Osteocyte (in vitro differentiated cells): ENCODE results near the gene ANKRD17. TPM values are rescaled to one million over a fixed set of nuclear protein-coding genes. Genes with fewer than 3 reads are reported as not detected.

Source experiments
- DNase-seq: peaks from one replicate; pipeline ENCODE4 v3.0.0; 2021; ENCODE audit warnings: mixed read lengths; ENCODE audit not compliant: unreplicated experiment; ENCODE audit errors: extremely low spot score
- H3K27ac Mint-ChIP-seq: one replicate; pipeline ENCODE4 v1.8.0; 2021; ENCODE audit warnings: mild to moderate bottlenecking, mixed read lengths; ENCODE audit not compliant: unreplicated experiment
- H3K27me3 Mint-ChIP-seq: one replicate; pipeline ENCODE4 v1.8.0; 2021; ENCODE audit warnings: mixed read lengths; ENCODE audit not compliant: unreplicated experiment
- H3K36me3 Mint-ChIP-seq: one replicate; pipeline ENCODE4 v1.8.0; 2021; ENCODE audit warnings: mixed read lengths; ENCODE audit not compliant: unreplicated experiment
- H3K4me1 Mint-ChIP-seq: one replicate; pipeline ENCODE4 v1.8.0; 2021; ENCODE audit warnings: mixed read lengths; ENCODE audit not compliant: unreplicated experiment
- H3K4me3 Mint-ChIP-seq: one replicate; pipeline ENCODE4 v1.8.0; 2021; ENCODE audit warnings: mild to moderate bottlenecking, moderate library complexity, mixed read lengths; ENCODE audit not compliant: unreplicated experiment
- H3K9me3 Mint-ChIP-seq: one replicate; pipeline ENCODE4 v1.8.0; 2021; ENCODE audit warnings: mixed read lengths; ENCODE audit not compliant: unreplicated experiment
- total RNA-seq: library from RNA; stranded (reverse); gene quantifications from 2 replicates; pipeline ENCODE4 v1.2.1, GENCODE V29; 2021
- TF ChIP-seq, protein P1 (sequence below): fragments of 200-600 bp; sonication (generic); IDR thresholded peaks from 2 replicates; pipeline ENCODE4 v1.5.0; 2021; ENCODE audit warnings: antibody characterized with exemption, mild to moderate bottlenecking, moderate library complexity

Gene ANKRD17
- total RNA-seq, 1 donor from 2014 or later = 76.0 TPM

DNA sequence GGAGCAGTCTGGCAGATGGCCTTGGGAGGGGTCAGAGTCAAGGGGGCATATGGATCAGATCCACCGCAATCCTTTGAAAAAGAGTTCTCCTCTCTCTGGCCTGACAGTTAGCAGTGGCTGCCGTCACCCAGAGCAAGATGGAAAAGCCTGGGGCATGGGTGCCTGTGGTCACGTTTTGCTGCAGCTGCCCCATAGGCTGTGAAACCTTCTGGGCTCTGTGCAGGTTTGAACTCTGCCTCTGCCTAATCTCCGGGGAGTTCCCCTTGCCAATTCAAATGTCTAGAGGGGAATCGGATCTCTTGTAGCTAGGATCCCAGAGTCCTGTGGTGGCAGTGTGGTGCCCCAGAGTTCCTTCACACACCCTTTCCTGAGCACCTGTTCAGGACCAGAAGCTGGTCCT lies 23.4 kb upstream of the ANKRD17 start:
- H3K27ac Mint-ChIP-seq = no peak overlapping the region
- DNase-seq = no peak
- no peaks in the 10 kb centered on the region for H3K27me3 Mint-ChIP-seq
- H3K4me3 Mint-ChIP-seq = no peak overlapping the region
- no peaks in the 10 kb centered on the region for H3K4me1 Mint-ChIP-seq
- H3K9me3 Mint-ChIP-seq = peaks cover 18% of the 10 kb centered on the region
- H3K36me3 Mint-ChIP-seq = peaks cover 16% of the 10 kb centered on the region
- TF ChIP-seq, protein P1, sequence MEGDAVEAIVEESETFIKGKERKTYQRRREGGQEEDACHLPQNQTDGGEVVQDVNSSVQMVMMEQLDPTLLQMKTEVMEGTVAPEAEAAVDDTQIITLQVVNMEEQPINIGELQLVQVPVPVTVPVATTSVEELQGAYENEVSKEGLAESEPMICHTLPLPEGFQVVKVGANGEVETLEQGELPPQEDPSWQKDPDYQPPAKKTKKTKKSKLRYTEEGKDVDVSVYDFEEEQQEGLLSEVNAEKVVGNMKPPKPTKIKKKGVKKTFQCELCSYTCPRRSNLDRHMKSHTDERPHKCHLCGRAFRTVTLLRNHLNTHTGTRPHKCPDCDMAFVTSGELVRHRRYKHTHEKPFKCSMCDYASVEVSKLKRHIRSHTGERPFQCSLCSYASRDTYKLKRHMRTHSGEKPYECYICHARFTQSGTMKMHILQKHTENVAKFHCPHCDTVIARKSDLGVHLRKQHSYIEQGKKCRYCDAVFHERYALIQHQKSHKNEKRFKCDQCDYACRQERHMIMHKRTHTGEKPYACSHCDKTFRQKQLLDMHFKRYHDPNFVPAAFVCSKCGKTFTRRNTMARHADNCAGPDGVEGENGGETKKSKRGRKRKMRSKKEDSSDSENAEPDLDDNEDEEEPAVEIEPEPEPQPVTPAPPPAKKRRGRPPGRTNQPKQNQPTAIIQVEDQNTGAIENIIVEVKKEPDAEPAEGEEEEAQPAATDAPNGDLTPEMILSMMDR = no peak

DNA sequence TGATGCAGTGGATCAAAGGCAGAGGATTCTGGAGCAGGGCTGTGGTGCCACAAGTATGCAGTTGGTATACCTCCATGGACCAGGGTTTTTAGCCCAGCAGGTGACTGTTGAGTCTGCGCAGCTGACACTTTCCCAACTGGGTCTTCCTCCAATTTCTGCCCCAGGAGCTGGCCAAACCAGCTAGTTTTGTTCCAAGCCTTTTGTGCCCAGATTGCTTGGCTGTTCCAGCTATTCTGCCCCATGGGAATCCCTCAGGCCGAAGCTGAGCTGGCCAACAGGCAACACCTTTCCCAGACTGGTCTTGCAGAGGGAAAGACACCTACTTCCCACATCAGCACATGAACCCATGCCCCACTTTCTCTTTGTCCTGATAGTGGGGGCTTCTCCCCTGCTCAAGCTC lies 22.8 kb upstream of the ANKRD17 start:
- H3K27ac Mint-ChIP-seq = no peak overlapping the region
- peaks cover 16% of the 10 kb centered on the region for H3K36me3 Mint-ChIP-seq
- peaks cover 18% of the 10 kb centered on the region for H3K9me3 Mint-ChIP-seq
- TF ChIP-seq, protein P1 = no peak
- H3K4me3 Mint-ChIP-seq = no peak overlapping the region
- H3K4me1 Mint-ChIP-seq = no peaks in the 10 kb centered on the region
- DNase-seq = no peak
- H3K27me3 Mint-ChIP-seq = no peaks in the 10 kb centered on the region

DNA sequence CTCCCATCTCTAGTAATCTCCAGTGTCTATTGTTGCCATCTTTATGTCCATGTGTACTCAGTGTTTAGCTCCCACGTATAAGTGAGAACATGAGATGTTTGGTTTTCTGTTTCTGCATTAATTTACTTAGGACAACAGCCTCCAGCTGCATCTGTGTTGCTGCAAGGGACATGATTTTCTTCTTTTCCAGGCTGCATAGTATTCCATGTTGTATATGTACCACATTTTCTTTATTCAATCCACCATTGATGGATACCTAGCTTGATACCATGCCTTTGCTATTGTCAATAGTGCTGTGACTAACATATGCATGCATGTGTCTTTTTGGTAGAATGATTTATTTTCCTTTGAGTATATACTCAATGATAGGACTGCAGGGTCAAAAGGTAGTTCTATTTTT lies 18.6 kb upstream of the ANKRD17 start:
- peaks cover 16% of the 10 kb centered on the region for H3K36me3 Mint-ChIP-seq
- no peak for DNase-seq
- no peak overlapping the region for H3K27ac Mint-ChIP-seq
- no peak overlapping the region for H3K4me3 Mint-ChIP-seq
- peaks cover 13% of the 10 kb centered on the region for H3K9me3 Mint-ChIP-seq
- TF ChIP-seq, protein P1 = no peak
- peaks cover 6% of the 10 kb centered on the region for H3K4me1 Mint-ChIP-seq
- H3K27me3 Mint-ChIP-seq = no peaks in the 10 kb centered on the region

DNA sequence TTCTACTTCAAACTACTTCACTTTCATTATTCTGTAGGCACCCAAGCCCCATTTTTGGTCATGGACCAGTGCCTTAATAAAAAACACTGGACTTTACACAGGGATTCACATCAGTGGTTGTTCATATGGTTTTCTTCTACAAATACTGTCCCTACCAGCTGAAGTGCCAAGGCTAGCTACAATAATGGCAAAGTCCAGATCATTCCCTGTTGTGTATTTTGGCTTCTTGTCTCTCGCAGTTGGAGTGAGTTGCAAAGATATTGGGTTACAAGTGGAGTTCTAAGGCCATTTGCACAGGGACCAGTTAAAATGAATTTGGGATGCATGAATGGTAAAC lies 16.7 kb upstream of the ANKRD17 start:
- no peaks in the 10 kb centered on the region for H3K27me3 Mint-ChIP-seq
- no peak overlapping the region for H3K27ac Mint-ChIP-seq
- TF ChIP-seq, protein P1 = no peak
- DNase-seq = no peak
- H3K36me3 Mint-ChIP-seq = peaks cover 15% of the 10 kb centered on the region
- H3K9me3 Mint-ChIP-seq = peaks cover 12% of the 10 kb centered on the region
- H3K4me3 Mint-ChIP-seq = no peak overlapping the region
- peaks cover 6% of the 10 kb centered on the region for H3K4me1 Mint-ChIP-seq

DNA sequence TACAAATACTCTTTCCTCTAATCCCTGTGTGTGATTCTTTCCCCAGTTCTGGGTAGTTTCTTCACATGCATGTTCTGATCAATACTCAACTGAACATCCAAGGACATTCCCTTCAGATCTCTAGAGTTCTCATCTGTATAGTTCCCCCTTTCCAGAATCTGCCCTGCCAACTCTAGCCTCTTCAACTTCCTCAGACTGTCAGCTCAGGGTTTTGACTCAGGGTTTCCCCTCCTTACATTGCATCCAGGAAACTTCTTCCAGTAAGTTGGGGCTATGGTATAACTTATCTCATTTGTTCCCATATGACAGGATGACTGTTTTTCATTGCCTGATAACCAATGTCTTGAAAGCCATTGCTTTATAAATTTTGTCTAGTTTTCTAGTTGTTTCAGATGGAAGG lies 14.2 kb upstream of the ANKRD17 start:
- H3K27ac Mint-ChIP-seq = no peak overlapping the region
- DNase-seq = no peak
- H3K4me3 Mint-ChIP-seq = no peak overlapping the region
- TF ChIP-seq, protein P1 = no peak
- peaks cover 4% of the 10 kb centered on the region for H3K36me3 Mint-ChIP-seq
- no peaks in the 10 kb centered on the region for H3K27me3 Mint-ChIP-seq
- H3K9me3 Mint-ChIP-seq = no peaks in the 10 kb centered on the region
- peaks cover 6% of the 10 kb centered on the region for H3K4me1 Mint-ChIP-seq
